K562 (cell line): ENCODE data around the gene SNX1. TPM values are rescaled to one million over a fixed set of nuclear protein-coding genes. Genes with fewer than 3 reads are reported as not detected.

Experiments
- BRF1 ChIP-seq: IDR thresholded peaks from 3 replicates; pipeline ENCODE4 v1.6.1; 2011; ENCODE audit warnings: borderline replicate concordance, mild to moderate bottlenecking; ENCODE audit not compliant: insufficient read length; ENCODE audit errors: extremely low read depth
- GABPB2 ChIP-seq: fragments of 250-450 bp; sonication (Bioruptor Pico); conservative IDR thresholded peaks from 2 replicates; pipeline ENCODE4 v1.5.1; 2021; ENCODE audit warnings: mild to moderate bottlenecking
- KAT7 ChIP-seq: sonication (generic); formaldehyde crosslinking; IDR thresholded peaks from 2 replicates; pipeline ENCODE4 v1.8.0; 2022; ENCODE audit warnings: missing genetic modification reagents, mild to moderate bottlenecking, borderline replicate concordance
- KDM5B ChIP-seq: fragments of 200-600 bp; sonication (generic); IDR thresholded peaks from 2 replicates; pipeline ENCODE4 v1.6.1; 2012; ENCODE audit warnings: low read depth, mild to moderate bottlenecking, moderate library complexity, low read length, control low read depth, inconsistent platforms; ENCODE audit not compliant: insufficient replicate concordance
- MAFG ChIP-seq: fragments of 450-650 bp; conservative IDR thresholded peaks from 2 replicates; pipeline ENCODE4 v1.6.1; 2016; ENCODE audit warnings: missing genetic modification characterization, missing compliant biosample characterization
- RFX5 ChIP-seq: IDR thresholded peaks from 2 replicates; pipeline ENCODE4 v1.6.1; 2011; ENCODE audit warnings: low read depth, mild to moderate bottlenecking, improper control_type of control experiment, low read length
- TRIM25 ChIP-seq: fragments of 450-650 bp; IDR thresholded peaks from 2 replicates; pipeline ENCODE4 v1.7.0; 2016; ENCODE audit warnings: borderline replicate concordance
- TRIM28 ChIP-seq: fragments of 450-650 bp; IDR thresholded peaks from 2 replicates; pipeline ENCODE4 v1.6.1; 2017
- TSC22D4 ChIP-seq: fragments of 450-650 bp; IDR thresholded peaks from 2 replicates; pipeline ENCODE4 v1.6.1; 2016; ENCODE audit warnings: missing genetic modification characterization, missing biosample characterization, control low read depth
- ZFP36 ChIP-seq: fragments of 150-350 bp; IDR thresholded peaks from 2 replicates; pipeline ENCODE4 v1.6.1; 2018; ENCODE audit warnings: low read length, low read depth; ENCODE audit not compliant: partially characterized antibody
- ZNF785 ChIP-seq: fragments of 250-450 bp; sonication (Bioruptor Pico); IDR thresholded peaks from 2 replicates; pipeline ENCODE4 v1.4.0; 2020; ENCODE audit warnings: mild to moderate bottlenecking
- polyA plus RNA-seq, 8 experiments: library from polyadenylated mRNA; depleted of rRNA in 4 of 8; stranded (reverse) in 5 of 8; unstranded in 3 of 8; fragments of >200 nt; fragmentation: Nextera tagmentation in 2 of 8; fragmentation: Illumina TruSeq in 1 of 8; extraction: Ambion mirVana in 2 of 8; extraction: Trizol in 1 of 8; gene quantifications; 2 replicates each; pipeline versions ENCODE4 v1.2.1 to v1.2.3, GENCODE V29; 2011 to 2014; ENCODE audit warnings: inconsistent platforms in 1 of 8, missing spikeins in 1 of 8
- total RNA-seq, 7 experiments: library from RNA; depleted of rRNA in 6 of 7; stranded (reverse); fragments of >200 nt in 6 of 7; fragmentation: Illumina TruSeq in 2 of 7; extraction: Trizol in 2 of 7; gene quantifications; 2 replicates each; pipeline versions ENCODE4 v1.2.1 to v1.2.3, GENCODE V29; 2011 to 2021; ENCODE audit warnings: low replicate concordance in 1 of 7

The SNX1 gene
- total and polyA plus RNA-seq, 9 of the 15 experiments (the other 6 are each of a cell fraction or from before 2014, with no cell fraction given) = 11.0 to 105 (median 59.9) TPM

- TF ChIP-seq ZNF785 = no peak
- no peak for TF ChIP-seq BRF1
- no peak for TF ChIP-seq TRIM25
- no peak for TF ChIP-seq ZFP36
- TF ChIP-seq TRIM28 = no peak
- no peak for TF ChIP-seq RFX5
- TF ChIP-seq GABPB2 (CRISPR knock-in tag) = no peak
- no peak for TF ChIP-seq KDM5B
- peak; percentile 86 for TF ChIP-seq MAFG (tag)
- no peak for TF ChIP-seq KAT7 (CRISPR knock-in tag)
- no peak for TF ChIP-seq TSC22D4 (tag)
These were observed 70.5 kb downstream of the SNX1 start (continued) for GRCh38 chr15:64166102-64166890.
